HepG2 (cell line): ENCODE results near the gene UBE4A. TPM values are rescaled to one million over a fixed set of nuclear protein-coding genes. Genes with fewer than 3 reads are reported as not detected.

ENCODE experiments used
- FOSL1 ChIP-seq: sonication (generic); formaldehyde crosslinking; IDR thresholded peaks from 2 replicates; pipeline ENCODE4 v1.9.0; 2021; ENCODE audit warnings: missing genetic modification reagents, borderline replicate concordance
- HOXA7 ChIP-seq: sonication (generic); formaldehyde crosslinking; IDR thresholded peaks from 2 replicates; pipeline ENCODE4 v1.8.1; 2022; ENCODE audit warnings: mild to moderate bottlenecking, missing genetic modification reagents, moderate library complexity
- MIER2 ChIP-seq: IDR thresholded peaks from 2 replicates; pipeline ENCODE4 v1.6.1; 2016; ENCODE audit warnings: missing biosample characterization, missing genetic modification reagents
- MTERF4 ChIP-seq: sonication (generic); formaldehyde crosslinking; IDR thresholded peaks from 2 replicates; pipeline ENCODE4 v1.8.0; 2023; ENCODE audit warnings: mild to moderate bottlenecking, missing genetic modification reagents
- NFKBIZ ChIP-seq: IDR thresholded peaks from 2 replicates; pipeline ENCODE4 v1.6.1; 2018; ENCODE audit warnings: missing genetic modification reagents, missing compliant biosample characterization
- SIX1 ChIP-seq: sonication (generic); formaldehyde crosslinking; IDR thresholded peaks from 2 replicates; pipeline ENCODE4 v1.4.0; 2020; ENCODE audit warnings: missing genetic modification reagents, borderline replicate concordance
- SP140L ChIP-seq: sonication (generic); formaldehyde crosslinking; IDR thresholded peaks from 2 replicates; pipeline ENCODE4 v1.4.0; 2020; ENCODE audit warnings: missing genetic modification reagents, borderline replicate concordance
- ZBTB20 ChIP-seq: sonication (generic); formaldehyde crosslinking; IDR thresholded peaks from 2 replicates; pipeline ENCODE4 v1.8.1; 2023; ENCODE audit warnings: missing genetic modification reagents, low read depth, mild to moderate bottlenecking, borderline replicate concordance
- ZBTB46 ChIP-seq: sonication (generic); formaldehyde crosslinking; IDR thresholded peaks from 2 replicates; pipeline ENCODE4 v1.4.0; 2020; ENCODE audit warnings: mild to moderate bottlenecking, missing genetic modification reagents, borderline replicate concordance
- ZNF234 ChIP-seq: sonication (generic); formaldehyde crosslinking; conservative IDR thresholded peaks from 2 replicates; pipeline ENCODE4 v1.5.1; 2020; ENCODE audit warnings: mild to moderate bottlenecking, missing genetic modification reagents
- ZNF329 ChIP-seq: sonication (generic); formaldehyde crosslinking; IDR thresholded peaks from 2 replicates; pipeline ENCODE4 v1.9.0; 2021; ENCODE audit warnings: low read depth, mild to moderate bottlenecking, missing genetic modification reagents
- ZNF687 ChIP-seq: sonication (generic); formaldehyde crosslinking; IDR thresholded peaks from 2 replicates; pipeline ENCODE4 v1.5.1; 2020; ENCODE audit warnings: mild to moderate bottlenecking, missing genetic modification reagents, moderate library complexity
- ZNF740 ChIP-seq: sonication (generic); formaldehyde crosslinking; IDR thresholded peaks from 2 replicates; pipeline ENCODE4 v1.4.0; 2020; ENCODE audit warnings: missing genetic modification reagents
- ZNF773 ChIP-seq: sonication (generic); formaldehyde crosslinking; IDR thresholded peaks from 2 replicates; pipeline ENCODE4 v1.4.0; 2020; ENCODE audit warnings: missing genetic modification reagents, borderline replicate concordance
- polyA plus RNA-seq, 8 experiments: library from polyadenylated mRNA; depleted of rRNA in 3 of 8; stranded (reverse) in 7 of 8; unstranded in 1 of 8; fragments of >200 nt; fragmentation: Illumina TruSeq in 4 of 8; extraction: Trizol in 4 of 8; gene quantifications; 2 replicates each; pipeline versions ENCODE4 v1.2.1 to v1.2.3, GENCODE V29; 2011 to 2016; ENCODE audit warnings: low read depth in 4 of 8, missing spikeins in 1 of 8, mixed read lengths in 1 of 8; ENCODE audit not compliant: insufficient read depth in 1 of 8
- total RNA-seq, 5 experiments: library from RNA; depleted of rRNA; stranded (reverse); fragments of >200 nt; fragmentation: Illumina TruSeq; extraction: Trizol; gene quantifications; 2 replicates each; pipeline ENCODE4 v1.2.3, GENCODE V29; 2016; ENCODE audit warnings: low read depth in 1 of 5
- TF ChIP-seq, protein P1 (sequence below): sonication (generic); formaldehyde crosslinking; IDR thresholded peaks from 2 replicates; pipeline ENCODE4 v1.4.0; 2020; ENCODE audit warnings: missing genetic modification reagents
- TF ChIP-seq, protein P2 (sequence below): sonication (generic); formaldehyde crosslinking; IDR thresholded peaks from 2 replicates; pipeline ENCODE4 v1.4.0; 2020; ENCODE audit warnings: mild to moderate bottlenecking, missing genetic modification reagents

UBE4A gene
- total and polyA plus RNA-seq, 2 of the 13 experiments (the other 11 are each of a cell fraction or from before 2014, with no cell fraction given) = 15.1 to 32.7 TPM

- TF ChIP-seq ZBTB46 (no peak), HOXA7 (no peak), ZNF740 (CRISPR knock-in tag) (peak; percentile 98), ZNF687 (CRISPR knock-in tag) (peak; percentile 56; the same call in 1 of the 2 replicates), FOSL1 (no peak), SP140L (CRISPR knock-in tag) (no peak), ZNF773 (CRISPR knock-in tag) (no peak), ZNF329 (CRISPR knock-in tag) (no peak), MIER2 (CRISPR knock-in tag) (no peak), ZBTB20 (CRISPR knock-in tag) (no peak; the same call in 1 of the 2 replicates), SIX1 (CRISPR knock-in tag) (no peak), NFKBIZ (CRISPR knock-in tag) (no peak), ZNF234 (CRISPR knock-in tag) (peak; percentile 74; the same call in 1 of the 2 replicates), MTERF4 (CRISPR knock-in tag) (no peak)
- TF ChIP-seq, protein P1, sequence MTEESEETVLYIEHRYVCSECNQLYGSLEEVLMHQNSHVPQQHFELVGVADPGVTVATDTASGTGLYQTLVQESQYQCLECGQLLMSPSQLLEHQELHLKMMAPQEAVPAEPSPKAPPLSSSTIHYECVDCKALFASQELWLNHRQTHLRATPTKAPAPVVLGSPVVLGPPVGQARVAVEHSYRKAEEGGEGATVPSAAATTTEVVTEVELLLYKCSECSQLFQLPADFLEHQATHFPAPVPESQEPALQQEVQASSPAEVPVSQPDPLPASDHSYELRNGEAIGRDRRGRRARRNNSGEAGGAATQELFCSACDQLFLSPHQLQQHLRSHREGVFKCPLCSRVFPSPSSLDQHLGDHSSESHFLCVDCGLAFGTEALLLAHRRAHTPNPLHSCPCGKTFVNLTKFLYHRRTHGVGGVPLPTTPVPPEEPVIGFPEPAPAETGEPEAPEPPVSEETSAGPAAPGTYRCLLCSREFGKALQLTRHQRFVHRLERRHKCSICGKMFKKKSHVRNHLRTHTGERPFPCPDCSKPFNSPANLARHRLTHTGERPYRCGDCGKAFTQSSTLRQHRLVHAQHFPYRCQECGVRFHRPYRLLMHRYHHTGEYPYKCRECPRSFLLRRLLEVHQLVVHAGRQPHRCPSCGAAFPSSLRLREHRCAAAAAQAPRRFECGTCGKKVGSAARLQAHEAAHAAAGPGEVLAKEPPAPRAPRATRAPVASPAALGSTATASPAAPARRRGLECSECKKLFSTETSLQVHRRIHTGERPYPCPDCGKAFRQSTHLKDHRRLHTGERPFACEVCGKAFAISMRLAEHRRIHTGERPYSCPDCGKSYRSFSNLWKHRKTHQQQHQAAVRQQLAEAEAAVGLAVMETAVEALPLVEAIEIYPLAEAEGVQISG (CRISPR knock-in tag) = peak; percentile 59; the same call in 1 of the 2 replicates
- TF ChIP-seq, protein P2, sequence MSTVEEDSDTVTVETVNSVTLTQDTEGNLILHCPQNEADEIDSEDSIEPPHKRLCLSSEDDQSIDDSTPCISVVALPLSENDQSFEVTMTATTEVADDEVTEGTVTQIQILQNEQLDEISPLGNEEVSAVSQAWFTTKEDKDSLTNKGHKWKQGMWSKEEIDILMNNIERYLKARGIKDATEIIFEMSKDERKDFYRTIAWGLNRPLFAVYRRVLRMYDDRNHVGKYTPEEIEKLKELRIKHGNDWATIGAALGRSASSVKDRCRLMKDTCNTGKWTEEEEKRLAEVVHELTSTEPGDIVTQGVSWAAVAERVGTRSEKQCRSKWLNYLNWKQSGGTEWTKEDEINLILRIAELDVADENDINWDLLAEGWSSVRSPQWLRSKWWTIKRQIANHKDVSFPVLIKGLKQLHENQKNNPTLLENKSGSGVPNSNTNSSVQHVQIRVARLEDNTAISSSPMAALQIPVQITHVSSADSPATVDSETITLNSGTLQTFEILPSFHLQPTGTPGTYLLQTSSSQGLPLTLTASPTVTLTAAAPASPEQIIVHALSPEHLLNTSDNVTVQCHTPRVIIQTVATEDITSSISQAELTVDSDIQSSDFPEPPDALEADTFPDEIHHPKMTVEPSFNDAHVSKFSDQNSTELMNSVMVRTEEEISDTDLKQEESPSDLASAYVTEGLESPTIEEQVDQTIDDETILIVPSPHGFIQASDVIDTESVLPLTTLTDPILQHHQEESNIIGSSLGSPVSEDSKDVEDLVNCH = no peak
Observed at GRCh38 chr11:118435893-118436624, 76.7 kb downstream of the UBE4A start, which contains the start of gene KMT2A (continued).
